Measurements from ENCODE around the gene MFSD2A. TPM values are rescaled to one million over a fixed set of nuclear protein-coding genes. Genes with fewer than 3 reads are reported as not detected.
"Not testable (repeated sequence)": the region's sequence is repeated elsewhere in the genome, so short reads cannot be mapped to it uniquely, and the experiment has no call there.

Gene MFSD2A
- total RNA-seq, 4 donors from 2014 or later, result 20.4 to 49.1 (median 30.8) TPM

- DNase-seq, result no peak
- Histone ChIP-seq H3K9me3 (no peaks in the 10 kb centered on the region), H3K27me3 (no peaks in the 10 kb centered on the region), H3K36me3 (no peaks in the 10 kb centered on the region), H3K27ac (no peak overlapping the region), H3K4me1 (peaks cover 0 to 12% (median 0%) of the 10 kb centered on the region in 3 donors), H3K4me3 (no peak overlapping the region)
- WGBS, 2 donors, result 22 to 43% methylated on average over 2 of the region's 2 CpGs
- TF ChIP-seq POLR2A (IDR thresholded peaks at IDR 0.05) (no peak), CTCF (IDR thresholded peaks at IDR 0.05) (no peak)
- intact Hi-C loops (cut with DNase I), result no loop called here
Measured at GRCh38 chr1:40004857-40005256, 49.9 kb downstream of the MFSD2A start.

- H3K27ac ChIP-seq; intact Hi-C loops (cut with DNase I); H3K4me1 ChIP-seq; DNase-seq; H3K27me3 ChIP-seq; H3K36me3 ChIP-seq; H3K4me3 ChIP-seq; H3K9me3 ChIP-seq: not testable (repeated sequence)
- WGBS, 2 donors, result 85% methylated on average over 2 to 3 of the region's 3 CpGs
Measured at GRCh38 chr1:40007481-40008034, 52.6 kb downstream of the MFSD2A start.

- 89 to 91% methylated on average over 3 of the region's 3 CpGs for WGBS, 2 donors
- no peaks in the 10 kb centered on the region for H3K27me3 ChIP-seq
- H3K27ac ChIP-seq, result no peak overlapping the region
- intact Hi-C loops (cut with DNase I), result no loop called here
- no peak for DNase-seq
- no peaks in the 10 kb centered on the region for H3K4me1 ChIP-seq
- no peak overlapping the region for H3K4me3 ChIP-seq
- TF ChIP-seq POLR2A (IDR thresholded peaks at IDR 0.05) (no peak), CTCF (IDR thresholded peaks at IDR 0.05) (no peak)
- no peaks in the 10 kb centered on the region for H3K9me3 ChIP-seq
- no peaks in the 10 kb centered on the region for H3K36me3 ChIP-seq
Measured at GRCh38 chr1:40011198-40011597, 56.3 kb downstream of the MFSD2A start.

- Histone ChIP-seq H3K27me3 (peaks cover 0 to 4% (median 0%) of the 10 kb centered on the region in 4 donors), H3K27ac (no peak overlapping the region), H3K4me3 (no peak overlapping the region), H3K9me3 (no peaks in the 10 kb centered on the region), H3K4me1 (no peaks in the 10 kb centered on the region), H3K36me3 (no peaks in the 10 kb centered on the region)
- no peak for DNase-seq
- 52 to 67% methylated on average over 3 of the region's 3 CpGs for WGBS, 2 donors
- intact Hi-C loops (cut with DNase I), result no loop called here
- TF ChIP-seq POLR2A (IDR thresholded peaks at IDR 0.05) (no peak), CTCF (IDR thresholded peaks at IDR 0.05) (no peak)
Measured at GRCh38 chr1:40014253-40014706, 59.3 kb downstream of the MFSD2A start.

- H3K4me1 ChIP-seq, result no peaks in the 10 kb centered on the region
- H3K27me3 ChIP-seq, result peaks cover 0 to 4% (median 0%) of the 10 kb centered on the region in 4 donors
- no peak overlapping the region for H3K4me3 ChIP-seq
- no peaks in the 10 kb centered on the region for H3K36me3 ChIP-seq
- H3K9me3 ChIP-seq, result no peaks in the 10 kb centered on the region
- H3K27ac ChIP-seq, result no peak overlapping the region
- TF ChIP-seq CTCF (IDR thresholded peaks at IDR 0.05) (no peak), POLR2A (IDR thresholded peaks at IDR 0.05) (no peak)
- no peak for DNase-seq
- intact Hi-C loops (cut with DNase I), result no loop called here
- WGBS, 2 donors, result 46 to 53% methylated on average over 9 of the region's 10 CpGs
Measured at GRCh38 chr1:40014812-40015594, 60.1 kb downstream of the MFSD2A start.
